ENCODE measurements around the gene SP3.

SP3 gene

DNA sequence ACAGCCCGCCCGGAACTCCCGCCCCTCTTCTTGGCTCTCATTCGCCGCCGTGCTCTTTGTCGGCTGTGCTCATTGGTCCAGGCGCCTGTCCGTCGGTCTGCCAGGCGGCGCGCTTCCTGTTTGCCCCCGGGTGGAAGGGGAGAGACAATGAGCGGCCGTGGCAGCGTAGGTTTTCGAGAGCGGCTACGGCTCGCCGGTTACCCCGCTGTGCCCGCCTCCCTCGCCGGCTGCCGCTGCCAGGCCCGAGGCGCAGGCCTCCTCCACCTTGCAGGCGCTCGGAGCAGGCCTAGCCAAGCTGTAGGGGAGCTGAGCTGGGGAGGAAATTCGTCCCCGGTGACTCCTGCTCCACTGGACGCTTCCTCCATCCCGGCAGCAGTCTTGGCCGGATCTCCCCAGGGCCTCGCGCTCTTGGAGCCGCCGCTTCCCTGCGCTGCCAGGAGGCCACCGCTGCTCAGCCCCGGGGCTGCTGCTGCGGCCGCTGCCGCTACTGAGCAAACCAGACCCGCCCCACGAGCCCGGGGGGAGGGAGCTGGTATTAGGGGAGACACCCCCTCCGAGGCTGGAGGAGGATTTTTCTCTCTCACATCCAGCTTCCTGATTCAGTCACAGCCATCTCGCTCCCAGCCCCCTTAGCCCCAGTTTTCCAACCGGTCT, at the start of gene SP3:
TSS of gene SP3 (minus strand) at position 2 of the 654 bp plus-strand sequence. CDS start 202 bp downstream, outside the sequence.
- DNase-seq (ENCODE audit: low spot score): peak; percentile 95

GRCh38 chr2:174014699-174015070, 49.5 kb upstream of the SP3 start:
- no peak for DNase-seq (ENCODE audit: low spot score)

- DNase-seq (ENCODE audit: low spot score): no peak
Observed at GRCh38 chr2:174014011-174014698, 49.0 kb upstream of the SP3 start.

DNA sequence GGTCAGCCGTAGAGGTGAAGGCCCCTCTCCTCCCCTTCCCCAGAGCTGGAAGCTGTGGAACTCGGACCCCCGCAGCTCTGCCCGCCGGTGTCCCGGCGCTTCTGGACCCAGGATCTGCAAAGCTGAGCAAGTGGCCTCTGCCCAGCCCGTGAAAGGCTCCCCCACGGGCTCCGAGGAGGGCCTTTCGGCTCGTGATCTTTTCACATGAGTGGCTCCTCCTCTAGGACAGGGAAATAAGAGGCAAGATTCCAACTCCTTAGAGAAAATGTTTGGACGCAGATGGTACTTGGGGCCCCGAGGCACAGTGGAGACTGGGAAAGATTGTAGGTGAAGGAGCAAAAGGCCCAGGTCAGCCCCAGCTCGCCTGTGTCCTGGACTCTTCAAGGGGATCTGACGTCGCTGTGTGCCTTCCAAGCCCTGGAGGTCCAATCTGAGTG, 48.2 kb upstream of the SP3 start:
- DNase-seq (ENCODE audit: low spot score): no peak

DNA sequence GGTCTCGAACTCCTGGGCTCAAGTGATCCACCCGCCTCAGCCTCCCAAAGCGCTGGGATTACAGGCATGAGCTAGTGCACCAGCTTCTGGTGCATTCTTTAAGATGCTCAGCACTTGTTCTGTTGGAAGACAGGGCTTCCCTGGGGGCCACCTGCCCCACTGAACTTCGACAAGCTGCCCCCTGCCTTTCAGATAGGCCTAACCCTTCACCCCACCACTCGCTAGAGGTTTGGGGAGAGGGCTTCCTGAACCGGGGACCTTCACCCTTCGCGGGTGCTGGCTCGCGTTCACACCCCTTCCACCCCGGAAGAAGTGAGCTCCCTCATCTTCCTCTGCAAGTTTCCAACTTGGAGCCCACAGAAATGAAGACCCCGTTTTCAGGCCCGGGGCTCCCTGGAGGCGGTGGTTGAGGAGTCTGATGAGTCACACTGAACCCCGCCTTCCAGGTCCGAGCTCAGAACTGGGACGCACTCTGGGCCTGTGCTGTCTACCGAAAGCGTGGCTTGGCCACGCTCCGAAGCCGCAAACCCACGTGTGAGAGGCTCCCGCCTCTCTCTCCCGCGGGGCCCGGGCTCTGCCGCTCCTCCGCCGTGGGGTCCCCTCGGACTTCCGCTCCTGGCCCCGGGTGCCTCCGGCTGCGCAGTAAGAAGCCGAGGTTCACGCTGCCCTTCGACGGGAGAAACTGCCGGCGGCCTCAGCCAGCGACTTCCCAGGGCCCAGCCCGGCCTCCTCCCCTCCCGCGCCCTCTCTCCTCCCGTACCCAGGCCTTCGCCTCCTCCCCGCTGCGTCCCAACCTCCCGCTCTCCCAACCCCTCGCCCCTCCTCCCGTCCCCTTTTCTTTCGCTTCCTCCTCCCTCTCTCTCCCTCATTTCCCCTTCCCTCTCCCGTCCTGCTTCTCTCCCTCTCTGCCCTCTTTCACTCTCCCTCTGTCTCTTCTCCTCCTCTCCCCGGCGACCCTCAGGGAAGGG, 47.5 kb upstream of the SP3 start:
- DNase-seq (ENCODE audit: low spot score): no peak

- DNase-seq (ENCODE audit: low spot score): no peak
Observed at GRCh38 chr2:174011796-174012195, 46.6 kb upstream of the SP3 start.

GRCh38 chr2:174011173-174011572, 46.0 kb upstream of the SP3 start:
- DNase-seq (ENCODE audit: low spot score): no peak

- no peak for DNase-seq (ENCODE audit: low spot score)
Observed at GRCh38 chr2:174009488-174010223, 44.5 kb upstream of the SP3 start.

GRCh38 chr2:174008720-174009119, 43.5 kb upstream of the SP3 start:
- no peak for DNase-seq (ENCODE audit: low spot score)

GRCh38 chr2:174007010-174007409, 41.8 kb upstream of the SP3 start:
- no peak for DNase-seq (ENCODE audit: low spot score)

DNA sequence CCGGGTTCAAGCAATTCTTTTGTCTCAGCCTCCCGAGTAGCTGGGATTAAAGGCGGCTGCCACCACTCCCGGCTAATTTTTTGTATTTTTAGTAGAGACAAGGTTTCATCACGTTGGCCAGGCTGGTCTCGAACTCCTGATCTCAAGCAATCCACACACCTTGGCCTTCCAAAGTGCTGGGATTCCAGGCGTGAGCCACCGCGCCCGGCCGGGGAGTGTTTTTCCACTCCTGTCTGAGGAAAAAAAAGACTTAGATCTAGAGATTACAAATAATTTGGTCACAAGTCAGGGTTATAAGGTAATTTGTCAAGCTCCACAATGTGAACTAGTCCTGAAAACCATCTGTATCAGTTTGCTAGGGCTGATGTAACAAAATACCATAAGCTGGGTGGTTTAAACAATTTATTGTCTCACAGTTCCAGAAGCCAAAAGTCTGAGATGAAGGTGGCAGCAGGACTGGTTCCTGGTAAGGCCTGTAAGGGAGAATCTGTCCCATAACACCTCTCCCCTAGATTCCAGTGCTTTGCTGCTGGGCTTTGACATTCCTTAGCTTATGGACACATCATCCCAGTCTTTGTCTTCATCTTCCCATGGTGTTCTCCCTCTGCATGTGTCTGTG, 40.7 kb upstream of the SP3 start:
- no peak for DNase-seq (ENCODE audit: low spot score)

- no peak for DNase-seq (ENCODE audit: low spot score)
Observed at GRCh38 chr2:174004905-174005605, 39.9 kb upstream of the SP3 start.

DNA sequence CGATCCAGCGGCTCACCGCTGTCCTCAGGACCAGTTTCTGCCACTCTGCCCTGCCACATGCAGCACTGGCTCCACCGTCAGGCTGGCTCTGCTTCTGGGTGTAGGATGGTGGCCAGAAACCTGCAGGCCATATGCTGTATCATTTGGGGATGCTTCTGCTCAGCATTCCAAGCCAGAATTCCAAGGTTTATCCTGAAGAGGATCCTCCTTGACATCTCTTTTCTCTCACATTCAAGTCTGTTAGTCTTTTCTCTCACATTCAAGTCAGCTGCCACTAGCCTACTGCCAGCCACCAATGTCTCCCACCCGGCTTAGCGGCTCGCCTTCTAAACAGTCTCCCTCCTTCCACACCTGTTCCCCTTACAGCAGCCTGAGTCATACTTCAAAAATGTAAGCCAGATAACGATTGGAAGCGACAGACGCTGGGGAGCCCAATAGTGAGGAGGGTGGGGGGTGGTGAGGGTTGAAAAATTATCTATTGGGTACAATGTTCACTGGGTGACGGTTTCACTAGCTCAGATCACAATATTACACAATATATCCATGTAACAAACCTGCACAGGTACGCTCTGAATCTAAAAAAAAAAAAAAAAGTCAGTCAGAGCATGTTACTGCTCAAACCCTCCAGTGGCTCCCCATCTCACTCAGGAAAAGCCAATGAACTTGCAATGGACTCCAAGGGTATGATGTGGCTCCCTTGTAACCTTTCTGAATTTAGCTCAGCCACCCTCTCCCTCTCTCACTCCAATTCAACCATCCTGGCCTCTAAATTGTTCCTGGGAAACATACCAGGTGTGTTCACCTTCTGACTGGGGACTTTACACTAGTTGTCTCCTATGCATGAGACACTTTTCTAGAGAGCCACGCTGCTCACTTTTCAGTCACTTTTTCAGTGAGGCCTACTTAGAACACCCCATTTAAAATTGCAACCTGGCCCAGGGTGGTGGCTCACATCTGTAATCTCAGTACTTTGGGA, 38.8 kb upstream of the SP3 start:
- no peak for DNase-seq (ENCODE audit: low spot score)

DNA sequence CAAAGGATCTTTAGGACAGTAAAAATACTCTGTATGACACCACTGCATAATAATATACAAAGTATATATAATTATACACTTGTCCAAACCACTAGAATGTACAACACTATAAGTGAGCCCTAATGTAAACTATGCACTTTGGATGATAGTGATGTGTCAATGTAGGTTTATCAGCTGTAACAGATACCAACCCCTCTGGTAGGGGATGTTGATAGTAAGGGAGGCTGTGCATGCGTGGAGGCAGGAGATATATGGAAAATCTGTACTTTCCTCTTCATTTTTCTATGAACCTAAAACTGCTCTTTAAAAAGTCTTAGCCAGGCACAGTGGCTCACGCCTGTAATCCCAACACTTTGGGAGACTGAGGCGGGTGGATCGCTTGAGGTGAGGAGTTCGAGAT, 37.5 kb upstream of the SP3 start:
- no peak for DNase-seq (ENCODE audit: low spot score)

GRCh38 chr2:174001107-174001506, 35.9 kb upstream of the SP3 start:
- no peak for DNase-seq (ENCODE audit: low spot score)

DNA sequence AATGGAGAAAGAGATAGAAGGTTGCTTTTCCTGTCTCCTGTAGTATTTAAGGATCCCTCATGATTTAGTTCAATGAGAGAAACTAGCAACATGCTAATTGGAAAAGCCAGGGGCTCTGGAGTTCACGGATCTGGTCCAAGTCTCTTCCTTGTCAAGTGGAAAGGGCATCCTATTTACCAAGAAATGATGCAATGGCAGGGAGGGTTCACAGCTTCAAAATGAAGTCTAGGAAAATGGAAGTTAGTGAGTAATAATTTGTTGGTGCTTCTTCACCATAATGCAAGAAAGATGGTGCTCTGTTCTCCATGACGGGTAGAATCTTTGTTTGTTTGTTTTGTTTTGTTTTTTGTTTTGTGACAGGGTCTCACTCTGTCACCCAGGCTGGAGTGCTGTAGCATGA, 34.6 kb upstream of the SP3 start:
- DNase-seq (ENCODE audit: low spot score): no peak

DNA sequence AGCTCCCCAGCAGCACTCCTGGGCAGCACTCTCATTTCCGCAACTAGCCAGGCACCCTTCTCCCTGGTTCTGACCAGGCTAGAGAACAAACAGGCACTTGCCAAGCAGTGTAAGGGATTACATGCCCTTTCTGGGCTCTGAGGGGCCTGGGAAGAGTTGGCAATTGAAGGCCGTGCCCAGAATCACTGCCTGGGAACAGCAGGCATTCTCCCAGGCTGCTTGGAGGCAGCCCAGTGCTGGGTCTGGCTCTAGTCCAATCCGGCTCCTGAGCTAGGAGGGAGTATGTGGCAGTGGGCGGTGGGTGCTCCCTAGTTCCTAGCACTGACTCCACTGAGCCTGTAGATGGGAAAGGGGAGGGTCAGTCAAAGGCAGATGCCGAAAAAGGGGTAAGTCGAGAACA, 34.1 kb upstream of the SP3 start:
- no peak for DNase-seq (ENCODE audit: low spot score)

- DNase-seq (ENCODE audit: low spot score): no peak
Observed at GRCh38 chr2:173998386-173998785, 33.2 kb upstream of the SP3 start.

DNA sequence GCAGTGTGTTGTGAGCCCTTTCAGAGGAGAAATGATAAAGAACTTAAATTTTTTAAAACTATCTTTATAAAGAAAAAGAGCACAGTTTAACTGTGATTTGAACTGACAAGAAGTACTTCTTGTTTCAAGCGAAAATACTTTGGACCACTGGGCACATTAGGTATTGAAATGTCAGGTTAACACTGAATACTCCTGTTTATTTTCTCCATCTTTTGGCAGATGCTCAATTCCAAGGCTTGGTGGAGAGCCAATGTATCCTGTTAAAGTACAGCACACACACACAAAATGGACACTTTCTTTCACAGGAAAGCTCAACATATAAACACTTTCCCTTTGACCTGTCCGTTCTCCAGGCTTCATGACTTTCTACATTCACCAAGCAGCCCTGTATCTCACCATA, 32.6 kb upstream of the SP3 start:
- no peak for DNase-seq (ENCODE audit: low spot score)

DNA sequence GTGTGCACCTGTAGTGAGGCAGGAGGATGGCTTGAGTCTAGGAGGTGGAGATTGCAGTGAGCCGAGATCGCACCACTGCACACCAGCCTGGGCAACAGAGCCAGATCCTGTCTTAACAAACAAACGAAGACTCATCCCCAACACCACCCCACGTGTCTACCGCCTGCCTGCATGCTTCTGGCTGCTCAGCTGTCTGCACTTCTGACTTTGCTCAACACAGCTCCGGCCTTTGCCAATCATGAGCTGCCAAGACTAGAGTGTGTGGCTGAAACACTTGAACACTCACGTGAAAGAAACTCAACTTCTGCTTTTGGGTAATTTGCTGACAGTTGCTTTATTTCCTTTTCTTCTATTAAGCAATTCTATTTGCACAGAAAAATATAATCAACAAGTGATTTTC, 32.1 kb upstream of the SP3 start:
- no peak for DNase-seq (ENCODE audit: low spot score)
